Measurements from ENCODE around the gene RNF151. TPM values are rescaled to one million over a fixed set of nuclear protein-coding genes. Genes with fewer than 3 reads are reported as not detected.

Gene RNF151, protein sequence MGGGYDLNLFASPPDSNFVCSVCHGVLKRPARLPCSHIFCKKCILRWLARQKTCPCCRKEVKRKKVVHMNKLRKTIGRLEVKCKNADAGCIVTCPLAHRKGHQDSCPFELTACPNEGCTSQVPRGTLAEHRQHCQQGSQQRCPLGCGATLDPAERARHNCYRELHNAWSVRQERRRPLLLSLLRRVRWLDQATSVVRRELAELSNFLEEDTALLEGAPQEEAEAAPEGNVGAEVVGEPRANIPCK
- total RNA-seq: 0.43 TPM in 1 of 2 replicates, not detected in the other

GRCh38 chr16:1966460-1966859, at the start of gene RNF151:
Gene RNF151 (plus strand): TSS chr16:1966856. CDS start chr16:1966882, 26 bp downstream.

DNA sequence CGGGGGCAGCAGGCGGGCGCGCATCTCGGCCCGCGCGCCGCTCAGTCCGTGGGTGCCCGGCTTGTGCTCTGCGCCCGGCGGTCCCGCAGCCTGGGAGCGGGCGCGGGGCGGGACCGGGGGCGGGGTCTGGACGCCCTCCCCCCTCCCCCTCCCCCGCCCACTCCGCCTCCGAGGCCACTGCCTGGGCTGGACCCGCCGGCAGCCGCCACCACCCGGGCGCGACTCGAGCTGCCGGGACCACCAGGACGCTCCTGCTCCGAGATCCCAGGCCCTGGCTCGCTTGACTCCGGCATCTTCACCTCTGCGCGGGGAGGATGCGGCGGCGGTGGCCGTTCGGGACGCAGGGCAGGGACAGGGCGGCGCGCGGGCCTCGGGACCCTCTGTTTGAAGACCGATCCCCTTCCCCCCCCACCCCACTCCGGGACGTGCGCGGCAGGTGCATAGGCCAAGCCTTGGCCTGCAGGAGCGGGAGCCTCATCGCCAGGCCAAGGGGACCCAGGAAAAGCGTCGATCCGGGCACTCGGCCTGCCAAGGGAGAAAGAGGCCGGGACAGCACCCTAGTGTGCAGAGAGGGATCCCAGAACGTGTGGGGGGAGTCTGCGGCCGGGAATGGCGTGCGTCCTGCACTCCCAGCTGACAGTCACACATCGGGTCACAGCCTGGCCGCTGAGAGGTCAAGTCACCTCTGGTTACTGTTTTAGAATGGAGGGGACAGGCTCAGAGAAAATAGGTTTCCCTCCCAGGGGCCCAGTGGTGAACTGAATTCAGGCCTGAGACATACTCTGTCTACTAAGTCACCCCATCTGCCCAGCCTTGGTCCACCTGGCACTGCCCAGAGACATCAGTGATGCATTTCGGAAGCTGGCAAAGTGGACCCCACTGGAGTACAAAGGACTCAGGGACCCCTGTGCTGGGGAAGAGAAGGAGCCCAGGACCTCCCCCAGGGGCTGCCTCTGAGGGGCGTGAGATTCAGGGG, 48.0 kb upstream of the RNF151 start, which contains the start of gene HS3ST6:
HS3ST6 (minus strand) TSS at position 65 of the 976 bp plus-strand sequence. CDS start 92 bp downstream, outside the sequence.

DNA sequence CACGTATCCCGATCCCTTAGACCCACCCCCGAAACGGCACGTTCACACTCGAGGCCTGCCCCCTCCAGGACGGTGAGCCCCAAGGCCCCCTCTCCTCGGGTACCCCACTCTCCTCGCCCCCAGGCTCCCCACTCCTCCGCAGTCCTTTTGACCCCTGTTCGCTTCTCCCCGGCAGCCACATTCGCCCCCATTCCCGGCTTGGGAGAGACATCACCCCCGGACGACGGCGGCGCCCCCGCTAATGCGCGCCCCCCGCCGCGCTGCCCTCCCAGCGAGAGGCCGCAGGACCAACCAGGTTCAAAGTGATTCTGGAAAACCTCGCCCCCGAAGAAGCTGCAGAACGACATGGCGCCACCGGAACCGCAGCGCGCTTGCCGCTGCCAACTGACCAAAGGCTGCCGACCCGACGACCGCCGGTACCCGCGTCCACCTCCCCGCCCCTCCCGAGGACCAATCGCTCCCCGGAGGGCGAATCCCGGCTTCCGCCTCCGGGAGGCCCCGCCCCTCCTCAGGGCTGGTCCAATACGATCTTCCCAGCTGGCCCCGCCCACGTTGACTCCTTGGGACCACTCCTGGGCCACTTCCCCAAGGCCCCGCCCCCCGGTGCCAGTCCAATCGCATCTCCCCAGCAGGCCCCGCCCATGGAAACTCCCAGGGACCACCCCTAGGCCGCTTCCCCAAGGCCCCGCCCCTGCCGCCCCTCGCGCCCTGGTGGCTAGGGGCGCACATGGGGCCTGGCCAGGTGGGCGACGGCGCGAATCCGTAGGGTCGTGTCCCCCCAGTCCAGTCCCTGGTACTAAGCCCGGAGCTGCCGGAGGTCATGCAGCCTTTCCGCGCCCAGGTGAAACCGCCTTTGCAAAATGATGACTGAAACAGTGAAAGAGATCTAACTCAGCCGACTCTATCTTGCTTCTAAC, 23.6 kb upstream of the RNF151 start, which contains the start of gene MSRB1:
MSRB1 (minus strand) TSS at position 390 of the 917 bp plus-strand sequence; CDS start at position 347, 43 bp downstream.

GRCh38 chr16:1959269-1960039, 7.2 kb upstream of the RNF151 start, which contains the start of gene NDUFB10:
Gene NDUFB10 (plus strand): TSS chr16:1959538. CDS start chr16:1959625, 87 bp downstream.

DNA sequence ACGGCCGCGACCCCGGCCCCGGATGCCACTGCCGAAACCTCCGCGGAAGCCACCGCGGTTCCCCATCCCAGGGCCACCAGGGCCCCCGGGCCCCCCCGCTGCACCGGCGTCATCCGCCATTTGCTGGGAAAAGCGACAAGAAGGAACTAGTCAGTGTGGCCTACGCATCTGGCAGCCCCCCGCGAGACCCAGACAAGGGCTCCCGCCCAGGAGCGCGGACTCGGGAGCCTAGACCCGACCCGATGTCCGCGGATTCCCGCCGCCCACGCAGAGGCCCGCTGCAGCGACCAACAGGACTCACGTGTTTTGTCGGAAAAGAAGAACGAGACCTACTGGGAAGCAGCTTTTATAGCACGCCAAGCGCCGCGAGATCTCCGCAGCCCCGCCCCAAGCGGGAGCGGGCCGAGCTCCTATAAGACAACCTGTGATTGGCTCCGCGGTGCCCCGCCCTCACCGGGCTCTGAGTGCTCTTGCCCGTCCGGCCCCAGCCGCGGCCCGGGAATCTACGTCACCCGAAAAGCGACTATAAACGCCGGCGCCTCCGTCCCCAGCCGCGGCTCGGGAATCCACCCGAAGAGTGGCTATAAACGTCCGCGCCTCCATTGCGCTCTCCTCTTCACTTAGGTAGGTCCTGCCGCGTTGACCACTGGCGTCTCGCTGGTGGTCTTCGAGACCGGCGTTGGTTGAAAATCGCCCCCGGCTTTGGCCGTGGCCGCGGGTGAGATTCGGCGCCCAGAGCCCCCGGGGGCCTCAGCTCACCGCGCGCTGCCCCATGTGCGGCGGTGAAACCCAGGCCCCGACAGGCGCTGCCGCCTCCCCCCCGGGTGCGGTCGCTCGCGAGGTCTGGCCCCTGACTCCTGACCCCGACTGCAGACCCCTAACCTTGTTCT, 1.9 kb upstream of the RNF151 start, which contains the start of gene RPS2:
RPS2 (minus strand) TSS at position 321 of the 890 bp plus-strand sequence; CDS start at position 120, 201 bp downstream.

GRCh38 chr16:1971796-1972489, 5.3 kb downstream of the RNF151 start, which contains the start of gene TBL3:
Gene TBL3 (plus strand): TSS chr16:1972053. CDS start chr16:1972165, 112 bp downstream.

GRCh38 chr16:1981398-1981836, 14.8 kb downstream of the RNF151 start, which contains the start of gene NOXO1:
Gene NOXO1 (minus strand): TSS chr16:1981469. CDS start chr16:1981179, 290 bp downstream.

GRCh38 chr16:1983544-1984346, 17.1 kb downstream of the RNF151 start, which contains the start of gene GFER:
Gene GFER (plus strand): TSS chr16:1984193. CDS start chr16:1984219, 26 bp downstream.

DNA sequence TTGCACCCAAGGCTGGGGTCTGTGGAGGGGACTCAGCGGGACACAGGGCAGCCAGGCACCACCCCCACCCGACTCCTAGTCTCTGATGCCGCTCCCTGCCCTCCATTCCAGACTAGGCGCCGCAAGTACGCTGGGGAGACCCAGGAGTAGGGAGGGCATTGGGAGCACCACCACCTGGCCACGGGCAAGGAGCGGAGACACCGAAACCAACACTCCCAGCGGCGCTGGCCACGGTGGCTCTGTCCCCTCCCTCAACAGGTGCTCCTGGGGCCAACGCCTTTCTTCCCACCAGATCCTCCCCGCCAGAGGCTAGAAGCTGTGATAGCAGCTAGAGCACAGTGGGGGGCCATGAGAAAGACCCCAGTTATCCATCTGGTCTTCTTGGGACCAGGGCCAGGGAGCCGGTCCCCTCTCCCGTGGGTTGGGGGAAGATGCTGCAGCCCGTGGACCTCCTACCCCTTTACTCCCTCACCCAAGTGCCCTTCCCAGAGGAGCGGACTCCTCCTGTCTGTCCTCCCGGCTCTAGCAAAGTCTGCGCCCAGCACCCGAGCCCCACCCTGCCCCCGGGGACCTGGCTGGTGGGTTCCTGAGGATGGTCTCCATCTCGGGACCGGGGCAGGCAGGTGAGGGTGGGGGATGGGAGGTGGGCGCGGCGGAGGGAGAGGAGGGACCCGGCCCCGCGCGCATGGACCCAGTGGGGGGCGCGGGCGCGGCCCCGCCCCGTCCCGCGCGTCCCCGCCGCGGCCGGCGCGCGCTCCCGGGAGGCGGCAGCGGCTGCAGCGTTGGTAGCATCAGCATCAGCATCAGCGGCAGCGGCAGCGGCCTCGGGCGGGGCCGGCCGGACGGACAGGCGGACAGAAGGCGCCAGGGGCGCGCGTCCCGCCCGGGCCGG, 22.8 kb downstream of the RNF151 start, which contains the start of gene SYNGR3:
SYNGR3 (plus strand) TSS at position 762 of the 892 bp plus-strand sequence. CDS start 133 bp downstream, outside the sequence.

DNA sequence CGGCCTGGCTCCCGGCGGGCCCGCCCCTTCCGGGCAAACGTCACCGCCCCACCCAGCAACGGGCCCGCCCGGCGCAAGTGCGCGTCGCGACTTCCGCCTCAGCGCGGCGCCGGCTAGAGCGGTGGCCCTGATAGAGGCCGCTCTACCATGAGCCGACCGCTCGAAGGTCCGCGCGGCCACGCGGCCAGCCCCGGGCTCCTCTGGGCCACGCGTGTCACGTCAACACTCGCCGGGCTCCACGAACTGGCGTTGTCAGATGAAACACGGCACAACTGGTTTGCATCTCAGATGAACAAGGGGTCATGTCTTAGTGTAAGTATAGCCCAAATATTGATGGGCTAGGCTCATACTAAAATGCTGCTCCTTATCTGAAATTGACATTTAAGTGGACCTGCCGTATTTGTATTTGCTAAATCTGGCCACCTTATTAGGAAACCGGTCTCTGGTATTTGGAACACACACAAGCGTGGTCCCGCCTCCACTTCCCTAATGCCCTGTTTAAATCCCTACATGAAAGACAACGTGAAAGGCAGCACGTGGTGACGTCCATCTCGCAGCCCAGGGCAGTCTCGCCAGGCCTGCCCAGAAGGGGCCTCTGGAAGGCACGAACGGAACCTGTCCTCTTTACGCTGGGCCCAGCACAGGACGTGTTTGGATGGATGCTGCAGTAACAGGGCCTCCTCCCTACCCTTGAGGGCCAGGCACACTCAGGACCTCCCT, 43.3 kb downstream of the RNF151 start, which contains the start of gene ZNF598:
ZNF598 (minus strand) TSS at position 31 of the 720 bp plus-strand sequence.

Small RNA genes within 50 kb of the gene (small RNA-seq; reads per million reads assigned to genes)
- not detected for gene AC005363.2 (ENCODE audit: low replicate concordance)
- gene RN7SL219P (ENCODE audit: low replicate concordance): not detected
- gene SNORA10 (ENCODE audit: low replicate concordance): not detected
- not detected for gene SNORA64 (ENCODE audit: low replicate concordance)

Other genes with a start within 250 kb of the RNF151 start
- gene NME3, start 195.3 kb upstream of the RNF151 start, total RNA-seq: 24.5 and 42.1 TPM in 2 replicates
- 10.3 and 14.5 TPM in 2 replicates for gene EME2, start 194.0 kb upstream of the RNF151 start, total RNA-seq
- 57.6 and 82.5 TPM in 2 replicates for gene MRPS34, start 193.7 kb upstream of the RNF151 start, total RNA-seq
- gene SPSB3, start 184.3 kb upstream of the RNF151 start, total RNA-seq: 32.2 and 38.1 TPM in 2 replicates
- 78.1 and 96.1 TPM in 2 replicates for gene NUBP2, start 183.9 kb upstream of the RNF151 start, total RNA-seq
- gene IGFALS, start 173.2 kb upstream of the RNF151 start, total RNA-seq: under 0.01 TPM in 2 replicates
- gene HAGH, start 140.0 kb upstream of the RNF151 start, total RNA-seq: 28.1 and 56.2 TPM in 2 replicates
- gene FAHD1, start 139.7 kb upstream of the RNF151 start, total RNA-seq: 66.3 and 77.3 TPM in 2 replicates
- not detected in 2 replicates for gene MEIOB, start 94.7 kb upstream of the RNF151 start, total RNA-seq
- not detected in 2 replicates for gene HS3ST6, start 48.4 kb upstream of the RNF151 start, total RNA-seq
- 13.3 and 15.3 TPM in 2 replicates for gene MSRB1, start 23.7 kb upstream of the RNF151 start, total RNA-seq
- gene RPL3L, start 12.2 kb upstream of the RNF151 start, total RNA-seq: not detected in 2 replicates
- gene NDUFB10, start 7.3 kb upstream of the RNF151 start, total RNA-seq: 103 and 191 TPM in 2 replicates
- gene RPS2, start 2.0 kb upstream of the RNF151 start, total RNA-seq: 1,155 and 3,788 TPM in 2 replicates
- gene TBL3, start 5.2 kb downstream of the RNF151 start, total RNA-seq: 49.8 and 57.6 TPM in 2 replicates
- gene NOXO1, start 14.6 kb downstream of the RNF151 start, total RNA-seq: 0.44 TPM in 1 of 2 replicates, not detected in the other
- gene GFER, start 17.3 kb downstream of the RNF151 start, total RNA-seq: 14.6 and 15.3 TPM in 2 replicates
- gene SYNGR3, start 23.1 kb downstream of the RNF151 start, total RNA-seq: 0.86 and 5.7 TPM in 2 replicates
- gene ZNF598, start 43.0 kb downstream of the RNF151 start, total RNA-seq: 39.2 and 54.9 TPM in 2 replicates
- 0.22 and 1.0 TPM in 2 replicates for gene NPW, start 52.9 kb downstream of the RNF151 start, total RNA-seq
- gene NHERF2, start 60.0 kb downstream of the RNF151 start, total RNA-seq: 53.2 and 107 TPM in 2 replicates
- 17.3 and 33.6 TPM in 2 replicates for gene NTHL1, start 81.0 kb downstream of the RNF151 start, total RNA-seq
- gene TSC2, start 81.1 kb downstream of the RNF151 start, total RNA-seq: 70.2 and 86.8 TPM in 2 replicates
- 159 and 223 TPM in 2 replicates for gene PKD1, start 169.0 kb downstream of the RNF151 start, total RNA-seq
- gene RAB26, start 181.8 kb downstream of the RNF151 start, total RNA-seq: 1.4 and 1.5 TPM in 2 replicates
- gene TRAF7, start 188.9 kb downstream of the RNF151 start, total RNA-seq: 72.4 and 77.7 TPM in 2 replicates
- under 0.01 and 0.22 TPM in 2 replicates for gene CASKIN1, start 229.7 kb downstream of the RNF151 start, total RNA-seq
- gene MLST8, start 238.6 kb downstream of the RNF151 start, total RNA-seq: 37.4 and 39.2 TPM in 2 replicates
- 1.5 and 1.9 TPM in 2 replicates for gene BRICD5, start 244.0 kb downstream of the RNF151 start, total RNA-seq
- gene PGP, start 248.0 kb downstream of the RNF151 start, total RNA-seq: 12.7 and 33.9 TPM in 2 replicates